Colonic mucosa (tissue), 4 donors: Measurements from ENCODE around the gene MEIS3. TPM values are rescaled to one million over a fixed set of nuclear protein-coding genes. Genes with fewer than 3 reads are reported as not detected.
"Not testable (repeated sequence)": the region's sequence is repeated elsewhere in the genome, so short reads cannot be mapped to it uniquely, and the experiment has no call there.

Source experiments
- DNase-seq: peaks from one replicate; pipeline ENCODE4 v3.0.0-alpha.2; 2020
- H3K27ac ChIP-seq: fragments of 200-600 bp; one replicate; pipeline ENCODE4 v1.8.0; 2021
- H3K27me3 ChIP-seq: fragments of 200-600 bp; one replicate; pipeline ENCODE4 v1.8.0; 2021
- H3K36me3 ChIP-seq: fragments of 200-600 bp; one replicate; pipeline ENCODE4 v1.8.0; 2021
- H3K4me1 ChIP-seq: fragments of 200-600 bp; one replicate; pipeline ENCODE4 v1.8.0; 2021; ENCODE audit warnings: mild to moderate bottlenecking
- H3K4me3 ChIP-seq: fragments of 200-600 bp; one replicate; pipeline ENCODE4 v1.8.0; 2021
- H3K9ac ChIP-seq, 2 donors: one replicate each; pipeline ENCODE4 v1.7.0; 2013; ENCODE audit warnings: control low read depth in 2 of 2, low read depth in 2 of 2, low read length in 2 of 2
- H3K9me3 ChIP-seq: fragments of 200-600 bp; one replicate; pipeline ENCODE4 v1.8.0; 2021
- intact Hi-C: fragments of 100-400 bp; cut with DNase I; formaldehyde crosslinking; loops from one replicate; pipeline ENCODE4 v1.14.1; 2022
- total RNA-seq, 2 donors: library from RNA; stranded (reverse); fragmentation: NEBNext Ultra II Directional in 1 of 2; extraction: Animal tissue kit (Norgen Biotek cat#: 25700) in 1 of 2; gene quantifications; one replicate each; pipeline ENCODE4 v1.2.1, GENCODE V29; 2021
- TF ChIP-seq, protein P1 (sequence below): fragments of 200-600 bp; IDR thresholded peaks from one replicate; pipeline ENCODE4 v1.8.0; 2022; ENCODE audit warnings: antibody characterized with exemption, mild to moderate bottlenecking
- donor health status: healthy.
- donor health status: DM: no; HTN: no; CAD: no.
- donor health status: DM: no; HTN: no; CAD: no.

Gene MEIS3
- total RNA-seq, 2 donors from 2014 or later, result 2.3 to 2.6 TPM

DNA sequence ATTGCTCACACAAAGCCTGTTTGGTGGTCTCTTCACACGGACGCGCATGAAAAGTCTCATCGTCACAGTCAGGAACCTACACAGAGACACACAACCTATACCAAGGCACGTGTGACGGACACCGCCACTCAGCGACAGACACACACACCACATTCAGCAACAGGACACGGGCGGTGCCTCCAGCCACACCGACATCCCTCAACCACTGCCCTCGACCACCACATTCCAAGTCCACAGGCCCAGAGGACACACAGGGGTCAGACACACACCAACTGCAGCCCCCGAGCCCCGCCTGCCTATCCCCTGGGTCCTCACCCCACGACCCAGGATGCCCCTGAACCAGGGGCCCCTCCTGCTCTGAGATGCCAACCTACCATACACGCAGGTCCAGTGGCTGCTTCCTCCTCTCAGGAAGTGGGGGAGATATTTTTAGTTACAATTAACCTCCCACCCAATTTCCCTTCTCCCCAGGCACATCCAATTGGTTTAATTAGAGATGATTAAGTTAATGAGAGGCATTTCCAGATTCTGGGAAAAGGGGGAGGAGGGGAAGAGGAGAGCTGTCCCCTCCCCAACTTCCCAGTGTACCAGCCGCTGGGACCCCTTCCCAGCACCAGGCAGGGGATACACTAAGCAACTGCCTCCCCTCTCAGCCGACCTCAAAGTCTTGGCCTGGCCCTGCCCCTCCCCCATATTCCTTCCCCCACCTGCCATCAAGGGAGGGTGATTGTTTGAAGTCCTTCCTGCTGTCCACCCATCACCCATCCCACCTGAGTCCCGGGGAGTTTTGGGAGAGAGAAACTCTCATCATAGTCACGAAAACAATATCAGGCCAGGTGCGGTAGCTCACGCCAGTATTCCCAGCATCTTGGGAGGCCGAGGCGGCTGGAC, 20.4 kb downstream of the MEIS3 start:
- Histone ChIP-seq H3K36me3 (no peaks in the 10 kb centered on the region), H3K4me3 (no peak overlapping the region), H3K27ac (no peak overlapping the region), H3K9ac (no peak overlapping the region), H3K9me3 (no peaks in the 10 kb centered on the region), H3K4me1 (no peaks in the 10 kb centered on the region), H3K27me3 (no peaks in the 10 kb centered on the region)
- no peak for DNase-seq
- intact Hi-C loops, result no loop called here
- TF ChIP-seq, protein P1, sequence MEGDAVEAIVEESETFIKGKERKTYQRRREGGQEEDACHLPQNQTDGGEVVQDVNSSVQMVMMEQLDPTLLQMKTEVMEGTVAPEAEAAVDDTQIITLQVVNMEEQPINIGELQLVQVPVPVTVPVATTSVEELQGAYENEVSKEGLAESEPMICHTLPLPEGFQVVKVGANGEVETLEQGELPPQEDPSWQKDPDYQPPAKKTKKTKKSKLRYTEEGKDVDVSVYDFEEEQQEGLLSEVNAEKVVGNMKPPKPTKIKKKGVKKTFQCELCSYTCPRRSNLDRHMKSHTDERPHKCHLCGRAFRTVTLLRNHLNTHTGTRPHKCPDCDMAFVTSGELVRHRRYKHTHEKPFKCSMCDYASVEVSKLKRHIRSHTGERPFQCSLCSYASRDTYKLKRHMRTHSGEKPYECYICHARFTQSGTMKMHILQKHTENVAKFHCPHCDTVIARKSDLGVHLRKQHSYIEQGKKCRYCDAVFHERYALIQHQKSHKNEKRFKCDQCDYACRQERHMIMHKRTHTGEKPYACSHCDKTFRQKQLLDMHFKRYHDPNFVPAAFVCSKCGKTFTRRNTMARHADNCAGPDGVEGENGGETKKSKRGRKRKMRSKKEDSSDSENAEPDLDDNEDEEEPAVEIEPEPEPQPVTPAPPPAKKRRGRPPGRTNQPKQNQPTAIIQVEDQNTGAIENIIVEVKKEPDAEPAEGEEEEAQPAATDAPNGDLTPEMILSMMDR, result no peak

DNA sequence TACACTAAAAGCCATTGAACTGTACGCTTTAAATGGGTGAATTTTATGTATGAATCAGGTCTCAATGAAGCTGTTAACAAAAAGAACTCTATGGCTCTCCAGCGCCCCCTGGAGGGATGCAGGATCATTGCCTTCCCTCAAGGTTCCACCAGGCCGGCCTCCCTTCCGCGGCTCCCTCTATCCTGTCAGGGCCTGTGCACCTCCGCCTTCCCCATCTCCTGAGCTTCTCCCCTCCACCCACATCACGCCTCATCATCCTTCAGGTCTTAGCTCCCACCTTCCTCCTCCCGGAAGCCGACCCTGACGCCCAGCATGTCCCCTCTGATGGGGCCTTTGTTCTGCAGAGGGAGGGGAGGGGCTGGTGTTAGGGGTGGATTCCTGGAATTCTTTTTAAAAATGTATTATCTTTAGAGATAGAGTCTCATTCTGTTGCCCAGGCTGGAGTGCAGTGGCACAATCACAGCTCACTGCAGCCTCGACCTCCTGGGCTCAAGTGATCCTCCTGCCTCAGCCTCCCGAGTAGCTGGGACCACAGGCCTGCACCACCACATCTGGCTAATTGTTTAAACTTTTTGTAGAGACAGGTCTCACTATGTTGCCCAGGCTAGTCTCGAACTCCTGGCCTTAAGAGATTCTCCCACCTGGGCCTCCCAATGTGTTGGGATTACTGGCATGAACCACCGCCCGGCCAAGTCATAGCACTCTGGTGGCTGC, 27.7 kb downstream of the MEIS3 start:
- peak; percentile 76 for DNase-seq
- intact Hi-C loops, result no loop called here

DNA sequence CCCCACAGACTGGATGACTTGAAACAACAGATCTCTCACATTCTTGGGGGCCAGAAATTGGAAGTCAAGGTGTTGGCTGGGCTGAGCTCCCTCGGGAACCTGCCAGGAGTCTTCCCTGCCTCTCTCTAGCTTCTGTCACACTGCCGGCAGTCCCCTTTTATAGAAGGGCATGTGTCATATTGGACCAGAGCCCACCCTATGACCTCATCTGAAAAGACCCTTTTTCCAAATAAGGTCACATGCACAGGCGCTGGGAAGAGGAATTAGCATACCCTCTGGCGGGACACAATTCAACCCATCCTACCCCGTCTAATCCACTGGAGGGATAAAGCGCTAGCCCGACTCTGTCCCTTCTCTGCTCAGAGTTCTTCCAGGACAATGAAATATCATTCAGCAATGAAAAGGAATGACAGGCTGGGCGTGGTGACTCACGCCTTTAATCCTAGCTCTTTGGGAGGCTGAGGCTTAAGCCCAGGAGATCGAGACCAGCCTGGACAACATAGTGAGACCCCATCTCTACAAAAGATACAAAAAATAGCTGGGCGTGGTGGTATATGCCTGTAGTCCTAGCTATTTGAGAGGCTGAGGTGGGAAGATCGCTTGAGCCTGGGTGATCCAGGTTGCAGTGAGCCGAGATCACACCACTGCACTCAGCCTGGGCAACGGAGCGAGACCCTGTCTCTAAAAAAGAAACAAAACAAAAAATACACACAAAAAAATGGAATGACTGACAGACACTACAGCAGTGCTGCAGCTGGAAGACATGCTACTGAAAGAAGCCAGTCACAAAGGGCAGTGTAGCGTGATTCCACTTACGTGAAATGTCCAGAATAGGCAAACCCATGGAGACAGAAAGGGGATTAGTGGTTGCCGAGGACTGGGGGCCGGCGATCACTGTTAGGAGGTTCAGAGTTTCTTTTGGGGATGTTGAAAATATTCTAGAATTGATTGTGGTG, 28.5 kb downstream of the MEIS3 start:
- Histone ChIP-seq H3K36me3 (no peaks in the 10 kb centered on the region), H3K27ac (no peak overlapping the region), H3K9me3 (no peaks in the 10 kb centered on the region), H3K9ac (no peak overlapping the region), H3K4me1 (no peaks in the 10 kb centered on the region), H3K4me3 (no peak overlapping the region), H3K27me3 (no peaks in the 10 kb centered on the region)
- DNase-seq, result no peak
- intact Hi-C loops, result no loop called here
- TF ChIP-seq, protein P1, result no peak

More for the DNA sequence above, 27.7 kb downstream of the MEIS3 start:
- Histone ChIP-seq H3K9ac (no peak overlapping the region), H3K4me3 (no peak overlapping the region), H3K4me1 (no peaks in the 10 kb centered on the region), H3K9me3 (no peaks in the 10 kb centered on the region), H3K27me3 (no peaks in the 10 kb centered on the region), H3K36me3 (no peaks in the 10 kb centered on the region), H3K27ac (no peak overlapping the region)
- TF ChIP-seq, protein P1, result peak; percentile 90

DNA sequence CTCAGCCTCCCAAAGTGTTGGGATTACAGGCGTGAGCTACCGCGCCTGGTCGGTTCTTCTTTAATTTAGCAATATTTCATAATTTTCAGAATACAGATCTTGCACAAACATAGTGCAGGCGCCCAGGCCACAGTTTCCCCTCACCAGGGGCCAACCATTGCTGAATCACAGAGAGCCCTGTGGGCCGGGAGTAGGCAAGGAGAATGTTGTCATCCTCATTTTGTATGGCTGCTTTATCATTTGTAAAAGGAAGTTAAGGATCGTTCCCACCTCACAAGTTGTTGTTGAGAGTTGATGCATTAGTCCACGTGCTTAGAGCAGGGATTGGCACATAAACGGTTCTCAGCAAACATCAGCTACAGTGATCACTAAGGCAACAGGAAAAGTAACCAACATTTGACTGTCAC, 30.2 kb downstream of the MEIS3 start:
- Histone ChIP-seq H3K27ac (no peak overlapping the region), H3K9me3 (no peaks in the 10 kb centered on the region), H3K27me3 (no peaks in the 10 kb centered on the region), H3K36me3 (no peaks in the 10 kb centered on the region), H3K4me1 (no peaks in the 10 kb centered on the region), H3K9ac (no peak overlapping the region), H3K4me3 (no peak overlapping the region)
- intact Hi-C loops, result loop anchor here (10.0 kb wide), 1 partner anchor 94 kb away; no protein-coding TSS in a partner anchor
- no peak for DNase-seq
- TF ChIP-seq, protein P1, result no peak

DNA sequence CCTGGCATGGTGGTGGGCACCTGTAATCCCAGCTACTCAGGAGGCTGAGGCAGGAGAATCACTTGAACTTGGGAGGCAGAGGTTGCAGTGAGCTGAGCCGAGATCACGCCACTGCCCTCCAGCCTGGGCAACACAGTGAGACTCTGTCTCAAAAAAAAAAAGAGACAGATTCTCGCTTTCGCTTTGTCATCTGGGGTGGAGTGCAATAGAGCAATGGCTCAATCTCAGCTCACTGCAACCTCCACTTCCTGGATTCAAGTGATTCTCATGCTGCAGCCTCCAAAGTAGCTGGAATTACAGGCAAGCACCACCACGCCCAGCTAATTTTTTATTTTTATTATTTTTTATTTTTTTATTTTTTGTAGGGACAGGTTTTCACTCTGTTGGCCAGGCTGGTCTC, 30.6 kb downstream of the MEIS3 start:
- not testable (repeated sequence) for DNase-seq, H3K27me3 ChIP-seq, H3K9ac ChIP-seq, H3K4me3 ChIP-seq, H3K4me1 ChIP-seq, H3K36me3 ChIP-seq, H3K27ac ChIP-seq, H3K9me3 ChIP-seq
- intact Hi-C loops, result loop anchor here (10.0 kb wide), 1 partner anchor 94 kb away; no protein-coding TSS in a partner anchor

DNA sequence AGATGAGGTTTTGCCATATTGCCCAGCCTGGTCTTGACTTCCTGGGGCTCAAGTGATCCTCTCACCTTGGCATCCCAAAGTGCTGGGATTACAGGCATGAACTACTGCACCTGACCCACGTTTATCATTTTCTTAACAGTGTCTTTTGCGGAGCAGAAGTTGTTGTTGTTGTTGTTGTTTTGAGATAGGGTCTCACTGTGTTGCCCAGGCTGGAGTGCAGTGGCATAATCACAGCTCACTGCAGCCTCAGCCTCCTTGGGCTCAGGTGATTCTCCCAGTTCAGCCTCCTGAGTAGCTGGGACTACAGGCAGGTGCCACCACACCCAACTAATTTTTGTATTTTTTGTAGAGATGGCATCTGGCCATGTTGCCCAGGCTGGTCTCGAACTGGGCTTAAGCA, 31.7 kb downstream of the MEIS3 start:
- intact Hi-C loops, result loop anchor here (10.0 kb wide), 1 partner anchor 93 kb away; no protein-coding TSS in a partner anchor
- H3K4me1 ChIP-seq, H3K4me3 ChIP-seq, H3K36me3 ChIP-seq, H3K9ac ChIP-seq, DNase-seq, H3K27me3 ChIP-seq, H3K27ac ChIP-seq, H3K9me3 ChIP-seq: not testable (repeated sequence)

DNA sequence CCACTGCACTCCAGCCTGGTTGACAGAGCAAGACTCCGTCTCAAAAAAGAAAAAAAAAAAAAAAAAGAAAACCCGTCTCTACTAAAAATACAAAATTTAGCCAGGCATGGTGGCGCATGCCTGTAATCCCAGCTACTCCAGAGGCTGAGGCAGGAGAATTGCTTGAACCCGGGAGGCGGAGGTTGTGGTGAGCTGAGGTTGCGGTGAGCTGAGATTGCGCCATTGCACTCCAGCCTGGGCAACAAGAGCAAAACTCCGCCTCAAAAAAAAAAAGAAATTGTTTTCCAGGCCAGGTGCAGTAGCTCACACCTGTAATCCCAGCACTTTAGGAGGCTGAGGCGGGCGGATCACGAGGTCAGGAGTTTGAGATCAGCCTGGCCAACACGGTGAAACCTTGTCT, 32.7 kb downstream of the MEIS3 start:
- not testable (repeated sequence) for DNase-seq, H3K9ac ChIP-seq, H3K4me1 ChIP-seq, H3K36me3 ChIP-seq, H3K4me3 ChIP-seq, H3K27ac ChIP-seq, H3K27me3 ChIP-seq, H3K9me3 ChIP-seq
- intact Hi-C loops, result loop anchor here (10.0 kb wide), 1 partner anchor 92 kb away; no protein-coding TSS in a partner anchor

DNA sequence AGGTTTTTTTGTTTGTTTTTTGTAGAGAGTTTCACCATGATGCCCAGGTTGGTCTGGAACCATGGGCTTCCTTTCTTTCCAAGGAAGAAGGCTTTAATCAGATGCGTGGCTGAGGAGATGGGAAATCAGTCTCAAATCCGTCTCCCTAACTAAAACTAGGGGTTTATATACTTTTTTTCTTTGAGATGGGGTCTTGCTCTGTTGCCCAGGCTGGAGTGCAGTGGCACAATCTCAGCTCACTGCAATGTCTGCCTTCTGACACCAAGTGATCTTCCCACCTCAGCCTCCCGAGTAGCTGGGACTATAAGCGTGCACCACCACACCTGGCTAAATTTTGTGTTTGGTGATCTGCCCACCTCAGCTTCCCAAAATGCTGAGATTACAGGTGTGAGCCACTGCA, 34.8 kb downstream of the MEIS3 start:
- not testable (repeated sequence) for H3K27me3 ChIP-seq, H3K27ac ChIP-seq, H3K4me1 ChIP-seq, H3K9me3 ChIP-seq, H3K36me3 ChIP-seq, H3K4me3 ChIP-seq, H3K9ac ChIP-seq, DNase-seq
- intact Hi-C loops, result loop anchor here (10.0 kb wide), 1 partner anchor 90 kb away; no protein-coding TSS in a partner anchor
